Peyer's patch (tissue), 4 donors: ENCODE data around the gene RHBDL3. TPM values are rescaled to one million over a fixed set of nuclear protein-coding genes. Genes with fewer than 3 reads are reported as not detected.
A peak's percentile ranks its signal among the peaks of the same experiment; 100 is the strongest.

Experiments
- DNase-seq, 3 donors: peaks; one replicate each; pipeline ENCODE4 v3.0.0-alpha.2; 2017 to 2019
- H3K27ac ChIP-seq, 4 donors: fragments of 200-600 bp; sonication (generic); one replicate each; pipeline ENCODE4 v1.5.1; 2016 to 2019
- H3K27me3 ChIP-seq, 2 donors: fragments of 200-600 bp; sonication (generic); one replicate each; pipeline ENCODE4 v1.5.1; 2019
- H3K36me3 ChIP-seq, 3 donors: fragments of 200-600 bp; sonication (generic); one replicate each; pipeline ENCODE4 v1.5.1; 2016 to 2019
- H3K4me1 ChIP-seq, 4 donors: fragments of 200-600 bp; sonication (generic); one replicate each; pipeline ENCODE4 v1.5.1; 2016 to 2019
- H3K4me3 ChIP-seq, 4 donors: fragments of 200-600 bp; sonication (generic); 1 replicate in 3 of 4; 2 replicates in 1 of 4; pipeline ENCODE4 v1.5.1; 2016 to 2019; ENCODE audit warnings: mild to moderate bottlenecking in 1 of 4
- H3K9me3 ChIP-seq, 4 donors: fragments of 200-600 bp; sonication (generic); one replicate each; pipeline ENCODE4 v1.5.1; 2016 to 2019; ENCODE audit warnings: mild to moderate bottlenecking in 1 of 4
- CTCF ChIP-seq, 6 experiments: fragments of 450-650 bp in 4 of 6; fragments of 200-600 bp in 2 of 6; sonication (generic) in 1 of 6; IDR thresholded peaks; one replicate each; pipeline ENCODE4 v1.5.1; 2017 to 2019; ENCODE audit warnings: antibody characterized with exemption in 6 of 6, mild to moderate bottlenecking in 3 of 6, moderate library complexity in 1 of 6
- POLR2A ChIP-seq, 2 donors: fragments of 450-650 bp; IDR thresholded peaks; one replicate each; pipeline ENCODE4 v1.5.1; 2017; ENCODE audit warnings: antibody characterized with exemption in 2 of 2, mild to moderate bottlenecking in 2 of 2, moderate library complexity in 2 of 2
- total RNA-seq, 4 donors: library from RNA; depleted of rRNA; stranded (reverse); fragments of >200 nt; gene quantifications; one replicate each; pipeline ENCODE4 v1.1.0, GENCODE V29; 2016

The RHBDL3 gene
- total RNA-seq, 4 donors from 2014 or later, result 0.28 to 0.40 TPM; not detected in 2

- TF ChIP-seq POLR2A (IDR thresholded peaks at IDR 0.05), result no peak
- TF ChIP-seq CTCF (IDR thresholded peaks at IDR 0.05), result no peak
- Histone ChIP-seq H3K4me1 (peaks cover 0 to 25% (median 16%) of the 10 kb centered on the region in 4 donors), H3K27me3 (peaks cover 0 to 13% of the 10 kb centered on the region in 2 donors), H3K9me3 (no peaks in the 10 kb centered on the region), H3K27ac (no peak overlapping the region), H3K36me3 (no peaks in the 10 kb centered on the region), H3K4me3 (peak overlapping the region; percentile 41 to 75 (median 69))
- no peak for DNase-seq
These were observed 1.0 kb downstream of the RHBDL3 start for GRCh38 chr17:32266389-32267301.

- peaks cover 0 to 13% of the 10 kb centered on the region in 2 donors for H3K27me3 ChIP-seq
- TF ChIP-seq CTCF (IDR thresholded peaks at IDR 0.05), result no peak
- no peak for TF ChIP-seq POLR2A (IDR thresholded peaks at IDR 0.05)
These were observed 2.1 kb downstream of the RHBDL3 start for GRCh38 chr17:32267690-32268205.

GRCh38 chr17:32268734-32269288 lies 3.2 kb downstream of the RHBDL3 start:
- no peaks in the 10 kb centered on the region for H3K9me3 ChIP-seq
- H3K36me3 ChIP-seq, result no peaks in the 10 kb centered on the region
- peaks cover 0 to 13% of the 10 kb centered on the region in 2 donors for H3K27me3 ChIP-seq
- no peak overlapping the region for H3K27ac ChIP-seq
- H3K4me1 ChIP-seq, result peaks cover 0 to 25% (median 16%) of the 10 kb centered on the region in 4 donors
- TF ChIP-seq CTCF (IDR thresholded peaks at IDR 0.05), result no peak
- no peak for TF ChIP-seq POLR2A (IDR thresholded peaks at IDR 0.05)
- no peak for DNase-seq
- no peak overlapping the region for H3K4me3 ChIP-seq

More at GRCh38 chr17:32267690-32268205, 2.1 kb downstream of the RHBDL3 start:
- Histone ChIP-seq H3K4me1 (peaks cover 0 to 25% (median 16%) of the 10 kb centered on the region in 4 donors), H3K36me3 (no peaks in the 10 kb centered on the region), H3K9me3 (no peaks in the 10 kb centered on the region), H3K27ac (no peak overlapping the region), H3K4me3 (no peak overlapping the region)
- no peak for DNase-seq

GRCh38 chr17:32269377-32269776 lies 3.7 kb downstream of the RHBDL3 start:
- H3K27me3 ChIP-seq, result peaks cover 0 to 13% of the 10 kb centered on the region in 2 donors
- no peak overlapping the region for H3K27ac ChIP-seq
- no peaks in the 10 kb centered on the region for H3K9me3 ChIP-seq
- TF ChIP-seq POLR2A (IDR thresholded peaks at IDR 0.05) (no peak), CTCF (IDR thresholded peaks at IDR 0.05) (no peak)
- H3K4me1 ChIP-seq, result peaks cover 0 to 25% (median 16%) of the 10 kb centered on the region in 4 donors
- H3K36me3 ChIP-seq, result no peaks in the 10 kb centered on the region
- H3K4me3 ChIP-seq, result no peak overlapping the region
- no peak for DNase-seq

- peaks cover 0 to 11% of the 10 kb centered on the region in 2 donors for H3K27me3 ChIP-seq
- H3K4me3 ChIP-seq, result no peak overlapping the region
- no peaks in the 10 kb centered on the region for H3K36me3 ChIP-seq
- no peak for DNase-seq
- no peak overlapping the region for H3K27ac ChIP-seq
- peaks cover 0 to 12% (median 6%) of the 10 kb centered on the region in 4 donors for H3K4me1 ChIP-seq
- TF ChIP-seq POLR2A (IDR thresholded peaks at IDR 0.05) (no peak), CTCF (IDR thresholded peaks at IDR 0.05) (no peak)
- no peaks in the 10 kb centered on the region for H3K9me3 ChIP-seq
These were observed 6.2 kb downstream of the RHBDL3 start for GRCh38 chr17:32271844-32272243.
